Suprapubic skin (tissue), 4 donors: ENCODE results near the gene DHTKD1.

Source experiments
- EP300 ChIP-seq: sonication (generic); formaldehyde crosslinking; IDR thresholded peaks from one replicate; pipeline ENCODE4 v1.6.1; 2017; ENCODE audit warnings: antibody characterized with exemption
- POLR2A ChIP-seq, 2 donors: fragments of 450-650 bp; IDR thresholded peaks; one replicate each; pipeline ENCODE4 v1.6.1; 2017; ENCODE audit warnings: antibody characterized with exemption in 2 of 2, mild to moderate bottlenecking in 2 of 2, moderate library complexity in 2 of 2
- POLR2AphosphoS5 ChIP-seq, 3 donors: sonication (generic); formaldehyde crosslinking; IDR thresholded peaks; one replicate each; pipeline ENCODE4 v1.6.1; 2017; ENCODE audit warnings: antibody characterized with exemption in 3 of 3
- TF ChIP-seq, protein P1 (sequence below), 2 donors: fragments of 200-600 bp in 1 of 2; fragments of 450-650 bp in 1 of 2; sonication (generic) in 1 of 2; IDR thresholded peaks; one replicate each; pipeline ENCODE4 v1.5.1; 2016 to 2019; ENCODE audit warnings: antibody characterized with exemption in 2 of 2, mild to moderate bottlenecking in 1 of 2, moderate library complexity in 1 of 2

DNA sequence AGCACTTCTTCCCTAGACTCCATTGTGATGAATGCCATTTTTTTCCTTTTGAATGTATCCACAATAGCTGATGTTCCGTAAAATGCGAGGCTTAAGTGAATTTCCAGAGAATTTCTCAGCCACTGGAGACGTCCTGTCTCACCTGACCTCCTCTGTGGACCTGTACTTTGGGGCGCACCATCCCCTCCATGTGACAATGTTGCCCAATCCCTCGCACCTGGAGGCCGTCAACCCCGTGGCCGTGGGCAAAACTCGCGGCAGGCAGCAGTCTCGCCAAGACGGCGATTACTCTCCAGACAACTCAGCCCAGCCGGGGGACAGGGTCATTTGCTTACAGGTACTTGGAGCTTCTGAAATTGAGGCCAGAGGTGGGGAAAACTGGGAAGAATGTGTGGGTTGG lies 20.2 kb downstream of the DHTKD1 start:
- TF ChIP-seq POLR2AphosphoS5 (IDR thresholded peaks at IDR 0.05) (no peak), POLR2A (IDR thresholded peaks at IDR 0.05) (no peak), EP300 (no peak)
- TF ChIP-seq, protein P1, sequence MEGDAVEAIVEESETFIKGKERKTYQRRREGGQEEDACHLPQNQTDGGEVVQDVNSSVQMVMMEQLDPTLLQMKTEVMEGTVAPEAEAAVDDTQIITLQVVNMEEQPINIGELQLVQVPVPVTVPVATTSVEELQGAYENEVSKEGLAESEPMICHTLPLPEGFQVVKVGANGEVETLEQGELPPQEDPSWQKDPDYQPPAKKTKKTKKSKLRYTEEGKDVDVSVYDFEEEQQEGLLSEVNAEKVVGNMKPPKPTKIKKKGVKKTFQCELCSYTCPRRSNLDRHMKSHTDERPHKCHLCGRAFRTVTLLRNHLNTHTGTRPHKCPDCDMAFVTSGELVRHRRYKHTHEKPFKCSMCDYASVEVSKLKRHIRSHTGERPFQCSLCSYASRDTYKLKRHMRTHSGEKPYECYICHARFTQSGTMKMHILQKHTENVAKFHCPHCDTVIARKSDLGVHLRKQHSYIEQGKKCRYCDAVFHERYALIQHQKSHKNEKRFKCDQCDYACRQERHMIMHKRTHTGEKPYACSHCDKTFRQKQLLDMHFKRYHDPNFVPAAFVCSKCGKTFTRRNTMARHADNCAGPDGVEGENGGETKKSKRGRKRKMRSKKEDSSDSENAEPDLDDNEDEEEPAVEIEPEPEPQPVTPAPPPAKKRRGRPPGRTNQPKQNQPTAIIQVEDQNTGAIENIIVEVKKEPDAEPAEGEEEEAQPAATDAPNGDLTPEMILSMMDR (IDR thresholded peaks at IDR 0.05), result no peak
